ENCODE measurements around the gene SKIL.
"Not testable (repeated sequence)": the region's sequence is repeated elsewhere in the genome, so short reads cannot be mapped to it uniquely, and the experiment has no call there.

Gene SKIL

DNA sequence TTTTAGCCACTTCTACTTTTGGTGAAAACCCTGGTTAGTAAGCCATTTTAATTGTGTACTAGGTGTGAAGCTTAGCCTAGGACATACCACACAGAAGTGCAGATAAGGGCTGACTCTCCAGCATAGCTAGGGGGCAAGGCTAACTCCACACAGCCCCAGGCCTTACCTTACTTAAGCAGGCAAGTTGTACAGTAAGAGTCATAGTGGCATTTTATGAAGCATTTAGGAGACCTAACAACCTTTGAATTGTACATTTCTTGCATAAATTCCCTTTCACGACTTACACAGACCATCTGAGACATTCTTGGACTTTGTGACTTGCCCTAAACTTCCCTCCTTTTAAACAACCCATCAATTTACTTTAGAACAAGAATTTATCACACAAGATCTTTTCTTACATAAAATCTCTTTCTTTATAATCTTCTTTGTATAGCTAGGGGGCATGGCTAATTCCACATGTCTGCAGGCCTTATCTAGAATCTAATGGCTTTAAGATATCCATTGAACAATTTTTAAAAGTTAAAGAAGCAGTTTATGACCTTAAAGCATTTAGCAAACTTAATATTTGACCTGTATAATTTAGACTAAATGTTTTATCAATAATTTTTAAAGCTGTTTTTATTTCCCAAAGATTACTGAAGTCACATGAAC lies 18.7 kb upstream of the SKIL start:
- TF ChIP-seq, protein P1, sequence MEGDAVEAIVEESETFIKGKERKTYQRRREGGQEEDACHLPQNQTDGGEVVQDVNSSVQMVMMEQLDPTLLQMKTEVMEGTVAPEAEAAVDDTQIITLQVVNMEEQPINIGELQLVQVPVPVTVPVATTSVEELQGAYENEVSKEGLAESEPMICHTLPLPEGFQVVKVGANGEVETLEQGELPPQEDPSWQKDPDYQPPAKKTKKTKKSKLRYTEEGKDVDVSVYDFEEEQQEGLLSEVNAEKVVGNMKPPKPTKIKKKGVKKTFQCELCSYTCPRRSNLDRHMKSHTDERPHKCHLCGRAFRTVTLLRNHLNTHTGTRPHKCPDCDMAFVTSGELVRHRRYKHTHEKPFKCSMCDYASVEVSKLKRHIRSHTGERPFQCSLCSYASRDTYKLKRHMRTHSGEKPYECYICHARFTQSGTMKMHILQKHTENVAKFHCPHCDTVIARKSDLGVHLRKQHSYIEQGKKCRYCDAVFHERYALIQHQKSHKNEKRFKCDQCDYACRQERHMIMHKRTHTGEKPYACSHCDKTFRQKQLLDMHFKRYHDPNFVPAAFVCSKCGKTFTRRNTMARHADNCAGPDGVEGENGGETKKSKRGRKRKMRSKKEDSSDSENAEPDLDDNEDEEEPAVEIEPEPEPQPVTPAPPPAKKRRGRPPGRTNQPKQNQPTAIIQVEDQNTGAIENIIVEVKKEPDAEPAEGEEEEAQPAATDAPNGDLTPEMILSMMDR (IDR thresholded peaks at IDR 0.05; ENCODE audit: control insufficient read depth, insufficient read depth, low read depth, low read length, missing control alignments) = no peak
- H3K4me3 ChIP-seq (ENCODE audit: control insufficient read depth, low read depth, low read length) = no peak overlapping the region
- no peak for DNase-seq (ENCODE audit: low read depth)

DNA sequence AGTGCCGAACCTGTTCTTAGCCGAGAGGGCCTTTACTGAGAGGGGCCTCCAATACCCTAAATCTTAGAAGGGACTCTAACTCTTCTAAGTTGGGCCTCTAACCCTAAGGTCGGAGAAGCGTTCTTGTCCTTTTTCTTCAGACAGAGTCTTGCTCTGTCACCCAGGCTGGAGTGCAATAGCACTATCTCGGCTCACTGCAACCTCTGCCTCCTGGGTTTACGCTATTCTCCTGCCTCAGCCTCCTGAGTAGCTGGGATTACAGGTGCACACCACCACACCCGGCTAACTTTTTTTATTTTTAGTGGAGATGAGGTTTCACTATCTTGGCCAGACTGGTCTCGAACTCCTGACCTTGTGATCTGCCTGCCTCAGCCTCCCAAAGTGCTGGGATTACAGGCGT lies 15.2 kb upstream of the SKIL start:
- H3K4me3 ChIP-seq (ENCODE audit: control insufficient read depth, low read depth, low read length); DNase-seq (ENCODE audit: low read depth): not testable (repeated sequence)

DNA sequence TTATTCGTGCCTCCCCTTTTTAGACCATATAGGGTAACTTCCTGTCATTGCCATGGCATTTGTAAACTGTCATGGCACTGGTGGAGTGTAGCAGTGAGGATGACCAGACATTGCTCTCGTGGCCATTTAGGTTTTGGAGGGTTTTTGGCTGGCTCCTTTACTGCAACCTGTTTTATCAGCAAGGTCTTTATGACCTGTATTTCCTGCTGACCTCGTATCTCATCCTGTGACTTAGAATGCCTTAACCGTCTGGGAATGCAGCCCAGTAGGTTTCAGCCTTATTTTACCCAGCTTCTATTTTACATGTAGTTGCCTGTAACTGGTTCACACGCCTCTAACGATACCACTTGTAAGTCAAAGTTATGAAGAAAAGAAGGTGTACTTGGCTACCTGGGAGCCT lies 13.7 kb upstream of the SKIL start:
- DNase-seq (ENCODE audit: low read depth); H3K4me3 ChIP-seq (ENCODE audit: control insufficient read depth, low read depth, low read length): not testable (repeated sequence)

DNA sequence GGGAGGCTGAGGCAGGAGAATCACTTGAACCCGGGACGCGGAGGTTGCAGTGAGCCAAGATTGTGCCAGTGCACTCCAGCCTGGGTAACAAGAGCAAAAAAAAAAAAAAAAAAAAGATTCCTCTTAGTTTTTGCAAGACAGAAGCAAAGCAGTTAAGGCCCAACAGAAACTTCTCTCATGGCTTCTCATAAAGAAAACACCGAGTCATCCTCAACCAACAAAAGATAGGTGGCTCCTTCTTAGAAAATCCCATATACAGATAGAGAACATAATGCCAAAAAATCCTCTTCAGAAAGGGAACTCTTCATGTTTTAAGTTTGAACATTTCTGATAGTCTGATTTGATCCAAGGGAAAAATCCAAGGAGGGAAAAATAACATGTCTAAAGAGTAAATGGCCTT lies 12.5 kb upstream of the SKIL start:
- H3K4me3 ChIP-seq (ENCODE audit: control insufficient read depth, low read depth, low read length) = no peak overlapping the region
- TF ChIP-seq, protein P1 (IDR thresholded peaks at IDR 0.05; ENCODE audit: control insufficient read depth, insufficient read depth, low read depth, low read length, missing control alignments) = no peak
- no peak for DNase-seq (ENCODE audit: low read depth)

DNA sequence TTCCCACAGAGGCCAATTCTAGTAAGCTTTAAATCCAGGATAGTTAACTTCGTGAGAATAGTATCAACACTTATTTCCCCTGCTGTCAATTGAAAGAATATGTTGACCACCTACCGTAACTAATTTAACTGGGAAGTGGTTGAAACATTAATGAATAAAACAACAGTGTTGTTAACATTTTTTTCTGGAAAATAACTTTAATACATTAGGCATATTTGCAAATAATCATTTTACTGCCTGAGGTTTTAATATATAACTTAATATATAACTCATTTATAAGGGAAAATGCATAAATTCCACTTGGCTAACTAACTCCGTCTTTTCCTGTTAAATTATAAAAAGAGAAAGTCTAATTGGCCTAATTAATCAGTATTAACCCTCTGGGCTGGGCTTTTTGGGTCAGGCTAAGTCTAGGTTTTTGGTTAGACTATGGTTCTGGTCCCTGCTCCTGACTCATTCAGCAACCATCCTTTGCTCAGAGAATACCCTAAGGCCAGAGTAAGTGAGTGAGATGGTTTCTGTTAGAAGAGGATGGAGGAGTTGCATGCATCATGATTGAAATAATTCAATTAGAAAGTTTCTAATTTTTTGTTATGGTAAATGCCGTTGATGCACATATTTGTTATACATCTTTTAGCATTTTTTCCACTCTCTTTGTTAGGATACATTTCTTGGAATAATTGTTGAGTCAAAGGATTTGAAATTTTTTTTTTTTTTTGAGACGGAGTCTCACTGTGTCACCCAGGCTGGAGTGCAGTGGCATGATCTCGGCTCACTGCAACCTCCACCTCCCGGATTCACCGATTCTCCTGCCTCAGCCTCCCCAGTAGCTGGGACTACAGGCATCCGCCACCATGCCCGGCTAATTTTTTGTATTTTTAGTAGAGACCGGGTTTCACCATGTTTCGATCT lies 10.8 kb upstream of the SKIL start:
- TF ChIP-seq, protein P1 (IDR thresholded peaks at IDR 0.05; ENCODE audit: control insufficient read depth, insufficient read depth, low read depth, low read length, missing control alignments) = no peak
- no peak for DNase-seq (ENCODE audit: low read depth)
- H3K4me3 ChIP-seq (ENCODE audit: control insufficient read depth, low read depth, low read length) = no peak overlapping the region

DNA sequence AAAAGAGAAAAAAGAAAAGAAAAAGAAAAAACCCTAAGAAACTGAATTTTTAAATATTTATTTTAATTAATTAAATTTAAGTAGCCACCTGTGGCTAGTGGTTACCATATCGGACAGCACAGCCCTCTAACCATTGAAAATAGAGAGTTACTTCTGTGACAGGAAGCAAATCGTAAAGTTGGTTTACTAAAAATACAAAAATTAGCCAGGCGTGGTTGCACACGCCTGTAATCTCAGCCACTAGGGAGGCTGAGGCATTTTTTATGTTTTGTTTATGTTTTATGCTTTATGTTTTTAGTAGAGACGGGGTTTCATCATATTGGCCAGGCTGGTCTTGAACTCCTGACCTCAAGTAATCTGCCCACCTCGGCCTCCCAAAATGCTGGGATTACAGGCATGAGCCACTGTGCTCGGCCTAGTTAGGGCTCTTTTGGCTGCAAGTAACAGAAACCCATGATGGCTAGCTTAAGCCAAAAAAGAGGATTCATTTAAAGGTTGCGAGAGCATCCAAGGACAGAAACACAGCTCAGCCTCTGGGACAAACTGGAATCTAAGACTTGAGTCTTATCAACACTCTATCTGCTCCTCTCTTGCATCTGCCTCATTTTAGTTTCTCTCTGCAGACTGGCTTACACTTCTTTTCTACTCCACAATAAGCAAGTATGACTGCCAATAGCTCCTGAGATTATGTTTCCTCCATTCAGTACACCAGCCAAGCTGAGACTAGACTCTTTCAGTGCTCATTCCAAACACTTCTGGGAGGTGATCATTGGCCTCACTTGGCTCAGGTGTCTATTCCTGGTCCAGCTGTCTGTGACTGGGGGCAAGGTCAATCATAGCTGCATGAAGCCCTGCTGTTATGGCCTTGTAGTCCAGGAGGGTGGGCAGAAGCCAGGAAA lies 6.8 kb upstream of the SKIL start:
- TF ChIP-seq, protein P1 (IDR thresholded peaks at IDR 0.05; ENCODE audit: control insufficient read depth, insufficient read depth, low read depth, low read length, missing control alignments) = no peak
- DNase-seq (ENCODE audit: low read depth) = no peak
- no peak overlapping the region for H3K4me3 ChIP-seq (ENCODE audit: control insufficient read depth, low read depth, low read length)

DNA sequence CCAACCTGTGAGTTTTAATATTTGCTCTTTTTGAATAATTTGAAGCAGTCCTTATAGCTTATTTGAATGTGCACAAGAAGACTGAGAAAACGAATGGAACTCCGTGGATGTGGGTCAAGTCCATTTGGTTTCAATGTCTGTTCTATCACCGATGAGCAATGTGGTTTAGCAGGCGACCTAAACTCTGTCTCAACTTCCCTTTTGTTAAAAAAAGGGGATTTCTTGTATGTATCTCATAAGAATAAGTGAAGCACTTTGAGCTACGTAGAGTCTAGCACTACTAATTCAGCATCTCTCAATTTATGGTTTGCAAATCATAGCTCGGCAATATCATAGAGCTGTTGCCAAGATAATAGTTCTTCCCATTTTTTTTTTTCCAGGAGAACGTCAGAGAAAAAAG lies 4.6 kb upstream of the SKIL start:
- DNase-seq (ENCODE audit: low read depth) = no peak
- TF ChIP-seq, protein P1 (IDR thresholded peaks at IDR 0.05; ENCODE audit: control insufficient read depth, insufficient read depth, low read depth, low read length, missing control alignments) = no peak
- no peak overlapping the region for H3K4me3 ChIP-seq (ENCODE audit: control insufficient read depth, low read depth, low read length)

All from AG09309 (cell line).